Measurements from ENCODE around the gene EXOG. TPM values are rescaled to one million over a fixed set of nuclear protein-coding genes. Genes with fewer than 3 reads are reported as not detected.

The EXOG gene
- total and polyA plus RNA-seq, 2 donors (not counting 3 experiments of a cell fraction or from before 2014, with no cell fraction given) = 10.8 to 21.9 TPM

DNA sequence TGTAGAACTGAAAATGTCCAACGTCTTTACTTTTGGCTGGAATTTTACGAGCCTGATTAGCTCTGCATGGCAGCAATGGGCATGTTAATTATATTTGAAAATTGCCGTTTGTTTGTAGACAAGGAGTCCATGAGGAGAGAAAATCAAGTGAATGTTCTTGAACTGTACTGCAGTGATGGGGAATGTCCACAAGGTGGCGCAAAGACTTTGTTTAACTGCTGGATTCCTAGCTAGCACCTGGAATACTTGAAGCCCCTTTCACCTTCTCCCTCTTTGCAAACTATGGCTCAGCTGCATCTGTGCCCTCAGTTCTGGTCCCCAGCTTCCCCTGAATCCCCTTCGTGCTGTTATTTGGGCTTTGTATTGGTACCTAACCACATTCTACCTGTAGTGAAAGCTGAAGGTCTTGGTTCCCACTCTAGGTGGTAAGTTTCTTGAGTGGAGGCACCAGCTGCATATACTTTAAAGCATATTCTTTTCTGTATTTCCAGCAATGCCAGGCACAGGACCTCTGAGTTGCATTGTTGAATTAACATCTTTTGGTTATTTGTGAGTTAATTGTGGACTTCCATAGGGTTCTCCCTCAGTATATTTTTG is 25.3 kb downstream of the EXOG start:
- Histone ChIP-seq H3K9me3 (replicated peaks; ENCODE audit: control insufficient read depth, insufficient read depth, low read length) (no peaks in the 10 kb centered on the region), H3K27me3 (ENCODE audit: control insufficient read depth in 2 of 2, insufficient read depth in 2 of 2, low read length in 2 of 2) (no peaks in the 10 kb centered on the region), H3K27ac (ENCODE audit: insufficient read depth, low read depth, low read length) (no peak overlapping the region), H3K4me1 (ENCODE audit: control insufficient read depth, extremely low read depth, insufficient read depth, low read length) (peaks cover 4% of the 10 kb centered on the region), H3K36me3 (ENCODE audit: control insufficient read depth in 2 of 2, extremely low read depth in 1 of 2, insufficient read depth in 2 of 2, low read length in 2 of 2) (peaks cover 5 to 6% of the 10 kb centered on the region in 2 experiments), H3K79me2 (ENCODE audit: control insufficient read depth, insufficient read depth, low read length) (no peaks in the 10 kb centered on the region), H3K4me3 (replicated peaks in 1 of 3; ENCODE audit: insufficient read depth in 1 of 3, low read depth in 1 of 3, low read length in 3 of 3) (no peak overlapping the region), H4K20me1 (replicated peaks; ENCODE audit: control insufficient read depth, extremely low read depth, insufficient read depth, low read length) (no peaks in the 10 kb centered on the region), H3K9ac (replicated peaks; ENCODE audit: extremely low read depth, insufficient read depth, low read length) (no peak overlapping the region), H3K9me1 (replicated peaks; ENCODE audit: control insufficient read depth, extremely low read depth, insufficient read depth, low read length) (no peaks in the 10 kb centered on the region), H2AFZ (ENCODE audit: low read depth, low read length) (no peak overlapping the region), H3K4me2 (ENCODE audit: insufficient read depth, low read length) (no peak overlapping the region)
- dilution Hi-C loops (cut with MboI; ENCODE audit: extremely low pct_ligation_motif_present, low sequenced_read_pairs) = no loop called here
- ChIA-PET CTCF (interaction anchor here (0.6 to 13.1 kb wide), 45 partner anchors 10 to 769 kb away, joined by 3 to 455 read pairs (median 5); partner anchors contain the start of genes EXOG and SCN5A), POLR2A (no interaction called here)
- FAIRE-seq (peak; percentile 96), DNase-seq (ENCODE audit: low read depth, low spot score) (peak; percentile 81)
- intact Hi-C loops (cut with micrococcal nuclease) = loop anchor here (1.0 kb wide), 6 partner anchors 130 to 510 kb away; no protein-coding TSS in a partner anchor
- TF ChIP-seq POLR2AphosphoS5 (IDR thresholded peaks at IDR 0.05; ENCODE audit: insufficient read depth, low read depth, low read length) = no peak
- TF ChIP-seq, protein P1, sequence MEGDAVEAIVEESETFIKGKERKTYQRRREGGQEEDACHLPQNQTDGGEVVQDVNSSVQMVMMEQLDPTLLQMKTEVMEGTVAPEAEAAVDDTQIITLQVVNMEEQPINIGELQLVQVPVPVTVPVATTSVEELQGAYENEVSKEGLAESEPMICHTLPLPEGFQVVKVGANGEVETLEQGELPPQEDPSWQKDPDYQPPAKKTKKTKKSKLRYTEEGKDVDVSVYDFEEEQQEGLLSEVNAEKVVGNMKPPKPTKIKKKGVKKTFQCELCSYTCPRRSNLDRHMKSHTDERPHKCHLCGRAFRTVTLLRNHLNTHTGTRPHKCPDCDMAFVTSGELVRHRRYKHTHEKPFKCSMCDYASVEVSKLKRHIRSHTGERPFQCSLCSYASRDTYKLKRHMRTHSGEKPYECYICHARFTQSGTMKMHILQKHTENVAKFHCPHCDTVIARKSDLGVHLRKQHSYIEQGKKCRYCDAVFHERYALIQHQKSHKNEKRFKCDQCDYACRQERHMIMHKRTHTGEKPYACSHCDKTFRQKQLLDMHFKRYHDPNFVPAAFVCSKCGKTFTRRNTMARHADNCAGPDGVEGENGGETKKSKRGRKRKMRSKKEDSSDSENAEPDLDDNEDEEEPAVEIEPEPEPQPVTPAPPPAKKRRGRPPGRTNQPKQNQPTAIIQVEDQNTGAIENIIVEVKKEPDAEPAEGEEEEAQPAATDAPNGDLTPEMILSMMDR (IDR thresholded peaks at IDR 0.05; ENCODE audit: extremely low read depth in 1 of 2, insufficient read depth in 1 of 2, low read depth in 1 of 2, low read length in 2 of 2) = peak; percentile 84
- TF ChIP-seq MYC (IDR thresholded peaks at IDR 0.05; ENCODE audit: low read depth, low read length) = no peak
- no TSS peak for BruUV-seq (replicated peaks)

DNA sequence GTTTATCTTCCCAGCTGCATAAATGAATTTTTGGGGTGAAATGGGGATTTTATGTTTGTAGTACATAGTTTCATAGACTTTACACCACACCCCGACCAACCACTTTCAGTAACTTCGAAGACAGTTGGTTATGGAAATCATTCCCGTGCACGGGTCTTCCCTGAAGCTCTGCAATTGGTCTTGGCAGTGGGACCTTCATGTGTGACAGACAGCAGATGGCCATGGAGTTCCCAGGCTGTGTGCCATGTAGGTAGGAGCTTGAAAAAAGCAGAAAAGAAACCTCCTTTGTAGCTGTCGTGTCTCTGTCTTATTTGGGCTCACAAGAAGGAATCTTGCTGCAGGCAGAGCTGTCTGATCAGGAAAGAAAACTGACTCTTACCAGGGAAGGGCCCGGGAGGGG is 25.9 kb downstream of the EXOG start:
- FAIRE-seq (no peak), DNase-seq (ENCODE audit: low read depth, low spot score) (no peak)
- no peak overlapping the region for H3K4me2 ChIP-seq (ENCODE audit: insufficient read depth, low read length)
- no peak overlapping the region for H3K4me3 ChIP-seq (replicated peaks in 1 of 3; ENCODE audit: insufficient read depth in 1 of 3, low read depth in 1 of 3, low read length in 3 of 3)
- POLR2A ChIA-PET = no interaction called here
- peaks cover 4% of the 10 kb centered on the region for H3K4me1 ChIP-seq (ENCODE audit: control insufficient read depth, extremely low read depth, insufficient read depth, low read length)
- intact Hi-C loops (cut with micrococcal nuclease) = no loop called here
- TF ChIP-seq JUN (IDR thresholded peaks at IDR 0.05; ENCODE audit: borderline replicate concordance, insufficient read depth, insufficient read length, low read depth) (no peak), POLR2AphosphoS5 (IDR thresholded peaks at IDR 0.05; ENCODE audit: insufficient read depth, low read depth, low read length) (no peak), EZH2 (IDR thresholded peaks at IDR 0.05; ENCODE audit: borderline replicate concordance, low read depth, low read length, severe bottlenecking) (no peak), FOS (IDR thresholded peaks at IDR 0.05; ENCODE audit: borderline replicate concordance, insufficient read depth, low read length) (no peak), POLR2A (IDR thresholded peaks at IDR 0.05; ENCODE audit: low read depth, low read length) (no peak), MYC (IDR thresholded peaks at IDR 0.05; ENCODE audit: low read depth, low read length) (no peak), GATA2 (IDR thresholded peaks at IDR 0.05; ENCODE audit: insufficient read depth, insufficient read length, low read depth, low read length) (no peak)
- TF ChIP-seq, protein P1 (IDR thresholded peaks at IDR 0.05; ENCODE audit: extremely low read depth in 1 of 2, insufficient read depth in 1 of 2, low read depth in 1 of 2, low read length in 2 of 2) = no peak
- no peaks in the 10 kb centered on the region for H3K9me3 ChIP-seq (replicated peaks; ENCODE audit: control insufficient read depth, insufficient read depth, low read length)
- CTCF ChIA-PET = interaction anchor here (0.6 to 13.1 kb wide), 44 partner anchors 9 to 768 kb away, joined by 3 to 455 read pairs (median 5); partner anchors contain the start of genes EXOG and SCN5A
- no peaks in the 10 kb centered on the region for H3K79me2 ChIP-seq (ENCODE audit: control insufficient read depth, insufficient read depth, low read length)
- H3K9me1 ChIP-seq (replicated peaks; ENCODE audit: control insufficient read depth, extremely low read depth, insufficient read depth, low read length) = no peaks in the 10 kb centered on the region
- no peak overlapping the region for H3K9ac ChIP-seq (replicated peaks; ENCODE audit: extremely low read depth, insufficient read depth, low read length)
- peaks cover 5 to 6% of the 10 kb centered on the region in 2 experiments for H3K36me3 ChIP-seq (ENCODE audit: control insufficient read depth in 2 of 2, extremely low read depth in 1 of 2, insufficient read depth in 2 of 2, low read length in 2 of 2)
- no peak overlapping the region for H2AFZ ChIP-seq (ENCODE audit: low read depth, low read length)
- no TSS peak for BruUV-seq (replicated peaks)
- dilution Hi-C loops (cut with MboI; ENCODE audit: extremely low pct_ligation_motif_present, low sequenced_read_pairs) = no loop called here
- H3K27ac ChIP-seq (ENCODE audit: insufficient read depth, low read depth, low read length) = no peak overlapping the region
- H4K20me1 ChIP-seq (replicated peaks; ENCODE audit: control insufficient read depth, extremely low read depth, insufficient read depth, low read length) = no peaks in the 10 kb centered on the region
- H3K27me3 ChIP-seq (ENCODE audit: control insufficient read depth in 2 of 2, insufficient read depth in 2 of 2, low read length in 2 of 2) = no peaks in the 10 kb centered on the region
